Measurements from ENCODE around the gene ARAP3. TPM values are rescaled to one million over a fixed set of nuclear protein-coding genes. Genes with fewer than 3 reads are reported as not detected.

Gene ARAP3
- total RNA-seq (2021; ENCODE audit: unreplicated experiment) (2.5 TPM), Bru-seq, nascent RNA (percentile 36 among the genes with signal in this experiment), BruChase-seq, experiment 1, labeled RNA remaining after a 2-hour chase (percentile 41 among the genes with signal in this experiment), BruChase-seq, experiment 2, labeled RNA remaining after a 6-hour chase (percentile 42 among the genes with signal in this experiment)
- polyA plus RNA-seq (2012; ENCODE audit: insufficient read length): 3.3 TPM
- long read RNA-seq, partial matches to known transcripts: 1 of 3 reads
- long read RNA-seq, other reads (novel, unspliced or antisense): 2 of 3 reads

- Histone ChIP-seq H3K4me3 (ENCODE audit: low read depth in 2 of 2, low read length in 2 of 2) (peak within 1 kb of the TSS; percentile 29 to 59), H3K4me1 (ENCODE audit: control insufficient read depth, insufficient read depth, low read length) (peaks cover 8% of the 10 kb centered on the region), H3K27me3 (ENCODE audit: control insufficient read depth, insufficient read depth, low read length) (no peaks in the 10 kb centered on the region), H3K27ac (ENCODE audit: low read length) (peak within 1 kb of the TSS; percentile 55; the same call in 1 of the 2 replicates), H3K36me3 (ENCODE audit: control insufficient read depth, insufficient read depth, low read length) (no peaks in the 10 kb centered on the region), H3K9me3 (ENCODE audit: control insufficient read depth, insufficient read depth, low read depth, low read length) (no peaks in the 10 kb centered on the region)
- in situ Hi-C loops (cut with HindIII; ENCODE audit: low pct_unique_long_range_greater_than_20kb, low sequenced_read_pairs): no loop called here
- DNase-seq (ENCODE audit: low read depth, low spot score) (peak; percentile 38), ATAC-seq (peak; percentile 93)
- TF ChIP-seq CTCF (IDR thresholded peaks at IDR 0.05): no peak
- ChIA-PET CTCF (interaction anchor here (1.1 kb wide), 1 partner anchor 17 kb away, joined by 6 read pairs; no protein-coding TSS in a partner anchor), POLR2A (interaction anchor here (0.6 kb wide), 1 partner anchor 10 kb away, joined by 4 read pairs; no protein-coding TSS in a partner anchor)
- intact Hi-C loops (cut with micrococcal nuclease; ENCODE audit: unreplicated experiment): no loop called here
- BruUV-seq (replicated peaks): no TSS peak
These were observed at the start of gene ARAP3 for GRCh38 chr5:141681695-141682641. Gene ARAP3, minus strand, starts transcription at chr5:141682230. Its CDS starts 1,744 bp downstream, at chr5:141680486.

GRCh38 chr5:141729387-141730006, 47.5 kb upstream of the ARAP3 start:
- TF ChIP-seq POLR2AphosphoS5 (IDR thresholded peaks at IDR 0.05; ENCODE audit: low read depth, low read length) (no peak), SIN3A (IDR thresholded peaks at IDR 0.05; ENCODE audit: borderline replicate concordance, insufficient read depth, low read depth, low read length) (no peak), TCF7L2 (IDR thresholded peaks at IDR 0.05; ENCODE audit: low read depth, low read length) (no peak), REST (IDR thresholded peaks at IDR 0.05; ENCODE audit: insufficient read depth in 1 of 2, low read depth in 2 of 2, low read length in 1 of 2) (no peak), CTCF (IDR thresholded peaks at IDR 0.05) (no peak)
- intact Hi-C loops (cut with micrococcal nuclease; ENCODE audit: unreplicated experiment) (no loop called here), in situ Hi-C loops (cut with HindIII; ENCODE audit: low pct_unique_long_range_greater_than_20kb, low sequenced_read_pairs) (no loop called here)
- BruUV-seq (replicated peaks): no TSS peak
- ATAC-seq (no peak), DNase-seq (ENCODE audit: low read depth, low spot score) (no peak)
- CTCF ChIA-PET: no interaction called here
- Histone ChIP-seq H3K27me3 (ENCODE audit: control insufficient read depth, insufficient read depth, low read length) (no peaks in the 10 kb centered on the region), H3K36me3 (ENCODE audit: control insufficient read depth, insufficient read depth, low read length) (no peaks in the 10 kb centered on the region), H3K4me3 (ENCODE audit: low read depth in 2 of 2, low read length in 2 of 2) (no peak overlapping the region), H3K27ac (ENCODE audit: low read length) (no peak overlapping the region), H3K4me1 (ENCODE audit: control insufficient read depth, insufficient read depth, low read length) (no peaks in the 10 kb centered on the region), H3K9me3 (ENCODE audit: control insufficient read depth, insufficient read depth, low read depth, low read length) (no peaks in the 10 kb centered on the region)
- POLR2A ChIA-PET: no interaction called here
